DOHH2 (cell line): Measurements from ENCODE around the gene CDX1.

ENCODE experiments used
- H3F3A ChIP-seq: fragments of 200-600 bp; sonication (generic), shearing (Covaris generic); 2 replicates; pipeline ENCODE4 v1.6.0; 2016; ENCODE audit warnings: antibody characterized with exemption, mild to moderate bottlenecking; ENCODE audit not compliant: control insufficient read depth, insufficient read depth
- H3K27ac ChIP-seq: fragments of 200-600 bp; sonication (generic); 2 replicates; pipeline ENCODE4 v1.5.1; 2014; ENCODE audit warnings: low read depth, mild to moderate bottlenecking, low read length, moderate library complexity
- H3K27me3 ChIP-seq: fragments of 200-600 bp; sonication (generic); 2 replicates; pipeline ENCODE4 v1.6.1; 2014; ENCODE audit warnings: mild to moderate bottlenecking, low read length, mixed read lengths; ENCODE audit not compliant: control insufficient read depth
- H3K36me3 ChIP-seq: fragments of 200-600 bp; sonication (generic); 2 replicates; pipeline ENCODE4 v1.6.1; 2014; ENCODE audit warnings: mild to moderate bottlenecking, low read length, moderate library complexity, mixed read lengths; ENCODE audit not compliant: control insufficient read depth
- H3K4me1 ChIP-seq: fragments of 200-600 bp; sonication (generic); 2 replicates; pipeline ENCODE4 v1.6.1; 2014; ENCODE audit warnings: mild to moderate bottlenecking, low read length, mixed read lengths; ENCODE audit not compliant: control insufficient read depth
- H3K4me2 ChIP-seq: fragments of 200-600 bp; sonication (generic); 2 replicates; pipeline ENCODE4 v1.6.0; 2014; ENCODE audit warnings: mild to moderate bottlenecking, low read length, moderate library complexity
- H3K4me3 ChIP-seq: fragments of 200-600 bp; sonication (generic); 2 replicates; pipeline ENCODE4 v1.5.1; 2014; ENCODE audit warnings: mild to moderate bottlenecking, low read length, mixed read lengths
- H3K79me2 ChIP-seq: fragments of 200-600 bp; sonication (generic); 2 replicates; pipeline ENCODE4 v1.6.1; 2014; ENCODE audit warnings: mild to moderate bottlenecking, low read length, mixed read lengths; ENCODE audit not compliant: control insufficient read depth
- H3K9me2 ChIP-seq: fragments of 200-600 bp; sonication (generic); replicated peaks from 2 replicates; pipeline ENCODE4 v1.6.1; 2014; ENCODE audit warnings: mild to moderate bottlenecking, low read length, mixed read lengths; ENCODE audit not compliant: control insufficient read depth
- H3K9me3 ChIP-seq: fragments of 200-600 bp; sonication (generic); 2 replicates; pipeline ENCODE4 v1.6.1; 2014; ENCODE audit warnings: antibody characterized with exemption, low read length, mixed read lengths; ENCODE audit not compliant: control insufficient read depth, insufficient read depth
- H4K20me1 ChIP-seq: fragments of 200-600 bp; sonication (generic); 2 replicates; pipeline ENCODE4 v1.6.0; 2014; ENCODE audit warnings: low read depth, mild to moderate bottlenecking, antibody characterized with exemption, low read length, moderate library complexity; ENCODE audit not compliant: control insufficient read depth, insufficient read depth
- CTCF ChIP-seq: fragments of 200-600 bp; sonication (generic); IDR thresholded peaks from one replicate; pipeline ENCODE4 v1.5.1; 2014; ENCODE audit warnings: antibody characterized with exemption, mild to moderate bottlenecking, low read depth, low read length; ENCODE audit not compliant: poor library complexity, severe bottlenecking
- EZH2phosphoT487 ChIP-seq: fragments of 200-600 bp; sonication (generic); IDR thresholded peaks from 2 replicates; pipeline ENCODE4 v1.6.1; 2017; ENCODE audit warnings: borderline replicate concordance, mild to moderate bottlenecking, antibody characterized with exemption, low read length, moderate library complexity, mixed read lengths

Gene CDX1

GRCh38 chr5:150126199-150126920 lies 40.2 kb upstream of the CDX1 start:
- Histone ChIP-seq H3K4me1 (no peaks in the 10 kb centered on the region), H3K27me3 (no peaks in the 10 kb centered on the region), H3K9me2 (no peaks in the 10 kb centered on the region), H3K36me3 (no peaks in the 10 kb centered on the region), H3K27ac (no peak overlapping the region), H3K9me3 (no peaks in the 10 kb centered on the region), H3K4me3 (no peak overlapping the region), H3K79me2 (no peaks in the 10 kb centered on the region), H3F3A (no peaks in the 10 kb centered on the region), H4K20me1 (no peaks in the 10 kb centered on the region), H3K4me2 (no peak overlapping the region)
- no peak for TF ChIP-seq EZH2phosphoT487
- TF ChIP-seq CTCF = no peak

GRCh38 chr5:150126921-150127265 lies 39.7 kb upstream of the CDX1 start:
- Histone ChIP-seq H3K27me3 (no peaks in the 10 kb centered on the region), H4K20me1 (no peaks in the 10 kb centered on the region), H3F3A (no peaks in the 10 kb centered on the region), H3K9me2 (no peaks in the 10 kb centered on the region), H3K27ac (no peak overlapping the region), H3K36me3 (no peaks in the 10 kb centered on the region), H3K4me2 (no peak overlapping the region), H3K9me3 (no peaks in the 10 kb centered on the region), H3K79me2 (no peaks in the 10 kb centered on the region), H3K4me1 (no peaks in the 10 kb centered on the region), H3K4me3 (no peak overlapping the region)
- TF ChIP-seq EZH2phosphoT487 = no peak
- TF ChIP-seq CTCF = no peak

GRCh38 chr5:150129454-150129812 lies 37.1 kb upstream of the CDX1 start:
- Histone ChIP-seq H3K79me2 (no peaks in the 10 kb centered on the region), H3K9me2 (no peaks in the 10 kb centered on the region), H3K27me3 (no peaks in the 10 kb centered on the region), H3K4me2 (no peak overlapping the region), H3K36me3 (no peaks in the 10 kb centered on the region), H4K20me1 (no peaks in the 10 kb centered on the region), H3K4me3 (no peak overlapping the region), H3K27ac (no peak overlapping the region), H3F3A (no peaks in the 10 kb centered on the region), H3K4me1 (no peaks in the 10 kb centered on the region), H3K9me3 (no peaks in the 10 kb centered on the region)
- no peak for TF ChIP-seq CTCF
- no peak for TF ChIP-seq EZH2phosphoT487
